H9 (cell line): ENCODE measurements around the gene PSMC1. TPM values are rescaled to one million over a fixed set of nuclear protein-coding genes. Genes with fewer than 3 reads are reported as not detected.

ENCODE experiments used
- DNase-seq: peaks from one replicate; pipeline ENCODE4 v3.0.0-alpha.2; 2017
- H2AFZ ChIP-seq: one replicate; pipeline ENCODE4 v1.6.1; 2013; ENCODE audit warnings: mild to moderate bottlenecking, low read length, control low read depth, moderate library complexity
- H2AK5ac ChIP-seq: 2 replicates; pipeline ENCODE4 v1.6.1; 2013; ENCODE audit warnings: low read length, control low read depth, mixed read lengths; ENCODE audit not compliant: insufficient read length
- H2BK120ac ChIP-seq: one replicate; pipeline ENCODE4 v1.6.1; 2013; ENCODE audit warnings: low read depth, mild to moderate bottlenecking, low read length, control low read depth, inconsistent platforms; ENCODE audit not compliant: poor library complexity, severe bottlenecking
- H2BK12ac ChIP-seq: 2 replicates; pipeline ENCODE4 v1.6.1; 2013; ENCODE audit warnings: low read length, control low read depth, mixed read lengths, low read depth; ENCODE audit not compliant: insufficient read length
- H2BK15ac ChIP-seq: 2 replicates; pipeline ENCODE4 v1.6.1; 2013; ENCODE audit warnings: low read depth, low read length, control low read depth
- H2BK20ac ChIP-seq: one replicate; pipeline ENCODE4 v1.6.1; 2013; ENCODE audit warnings: low read depth, mild to moderate bottlenecking, low read length, control low read depth, inconsistent platforms; ENCODE audit not compliant: poor library complexity, severe bottlenecking
- H2BK5ac ChIP-seq: 2 replicates; pipeline ENCODE4 v1.6.1; 2013; ENCODE audit warnings: low read length, control low read depth, mixed read lengths; ENCODE audit not compliant: insufficient read length
- H3K14ac ChIP-seq: 2 replicates; pipeline ENCODE4 v1.6.1; 2013; ENCODE audit warnings: low read length, control low read depth; ENCODE audit not compliant: insufficient read depth
- H3K18ac ChIP-seq: 2 replicates; pipeline ENCODE4 v1.6.1; 2013; ENCODE audit warnings: low read depth, mild to moderate bottlenecking, mixed read lengths, low read length, control low read depth; ENCODE audit not compliant: insufficient read length
- H3K23ac ChIP-seq: 2 replicates; pipeline ENCODE4 v1.6.1; 2013; ENCODE audit warnings: low read length, control low read depth, mixed read lengths, low read depth; ENCODE audit not compliant: insufficient read length
- H3K23me2 ChIP-seq: 2 replicates; pipeline ENCODE4 v1.6.1; 2013; ENCODE audit warnings: low read depth, mild to moderate bottlenecking, mixed read lengths, low read length, control low read depth; ENCODE audit not compliant: insufficient read length, poor library complexity, severe bottlenecking
- H3K27ac ChIP-seq: 2 replicates; pipeline ENCODE4 v1.5.1; 2013; ENCODE audit warnings: low read length, control low read depth, mixed read lengths, low read depth; ENCODE audit not compliant: insufficient read length
- H3K27me3 ChIP-seq: 2 replicates; pipeline ENCODE4 v1.6.1; 2013; ENCODE audit warnings: low read length, control low read depth, inconsistent platforms; ENCODE audit not compliant: insufficient read depth
- H3K4ac ChIP-seq: 2 replicates; pipeline ENCODE4 v1.6.1; 2013; ENCODE audit warnings: low read depth, mild to moderate bottlenecking, control low read depth, inconsistent platforms, low read length, moderate library complexity
- H3K4me1 ChIP-seq: 2 replicates; pipeline ENCODE4 v1.6.1; 2013; ENCODE audit warnings: low read length, control low read depth, inconsistent platforms; ENCODE audit not compliant: insufficient read depth
- H3K4me2 ChIP-seq: 2 replicates; pipeline ENCODE4 v1.6.1; 2013; ENCODE audit warnings: low read length, control low read depth, mixed read lengths; ENCODE audit not compliant: insufficient read length, insufficient read depth
- H3K56ac ChIP-seq: 2 replicates; pipeline ENCODE4 v1.6.1; 2013; ENCODE audit warnings: low read depth, mild to moderate bottlenecking, mixed read lengths, low read length, control low read depth; ENCODE audit not compliant: insufficient read length
- H3K79me1 ChIP-seq: 2 replicates; pipeline ENCODE4 v1.6.1; 2013; ENCODE audit warnings: low read depth, mild to moderate bottlenecking, moderate library complexity, low read length, control low read depth, inconsistent platforms; ENCODE audit not compliant: insufficient read depth, poor library complexity, severe bottlenecking
- H3K79me2 ChIP-seq: 2 replicates; pipeline ENCODE4 v1.6.1; 2013; ENCODE audit warnings: low read length, control low read depth, inconsistent platforms; ENCODE audit not compliant: insufficient read depth
- H3K9ac ChIP-seq: 2 replicates; pipeline ENCODE4 v1.6.1; 2013; ENCODE audit warnings: low read length, control low read depth, mixed read lengths; ENCODE audit not compliant: insufficient read length; ENCODE audit errors: extremely low read depth
- H3K9me3 ChIP-seq: one replicate; pipeline ENCODE4 v1.6.1; 2013; ENCODE audit warnings: low read depth, low read length, inconsistent platforms; ENCODE audit not compliant: control insufficient read depth
- H3T11ph ChIP-seq: one replicate; pipeline ENCODE4 v1.6.1; 2013; ENCODE audit warnings: mild to moderate bottlenecking, low read length, control low read depth, inconsistent platforms
- H4K20me1 ChIP-seq: one replicate; pipeline ENCODE4 v1.6.1; 2013; ENCODE audit not compliant: control insufficient read depth, insufficient read length, insufficient read depth
- H4K5ac ChIP-seq: 2 replicates; pipeline ENCODE4 v1.6.1; 2013; ENCODE audit warnings: low read depth, mild to moderate bottlenecking, mixed read lengths, low read length, control low read depth; ENCODE audit not compliant: insufficient read length
- H4K8ac ChIP-seq: replicated peaks from 2 replicates; pipeline ENCODE4 v1.6.1; 2013; ENCODE audit warnings: low read length, control low read depth, mixed read lengths, low read depth; ENCODE audit not compliant: insufficient read length
- H4K91ac ChIP-seq: 2 replicates; pipeline ENCODE4 v1.6.1; 2013; ENCODE audit warnings: low read depth, mild to moderate bottlenecking, moderate library complexity, mixed read lengths, low read length, control low read depth; ENCODE audit not compliant: insufficient read length
- H3K27ac Mint-ChIP-seq, 3 experiments: 2 replicates in 2 of 3; 3 replicates in 1 of 3; pipeline ENCODE4 v1.8.0; 2020 to 2021; ENCODE audit warnings: mixed read lengths in 3 of 3, mild to moderate bottlenecking in 1 of 3, moderate library complexity in 1 of 3
- H3K27me3 Mint-ChIP-seq: 2 replicates; pipeline ENCODE4 v1.8.0; 2021; ENCODE audit warnings: low read depth, mild to moderate bottlenecking, moderate library complexity, mixed read lengths
- H3K36me3 Mint-ChIP-seq, 3 experiments: 2 replicates in 2 of 3; 3 replicates in 1 of 3; pipeline ENCODE4 v1.8.0; 2020 to 2021; ENCODE audit warnings: low read depth in 3 of 3, mixed read lengths in 3 of 3; ENCODE audit not compliant: insufficient read depth in 1 of 3
- H3K4me1 Mint-ChIP-seq, 2 experiments: 2 replicates each; pipeline ENCODE4 v1.8.0; 2020; ENCODE audit warnings: mixed read lengths in 2 of 2
- H3K4me3 Mint-ChIP-seq, 2 experiments: 2 replicates in 1 of 2; 3 replicates in 1 of 2; pipeline ENCODE4 v1.8.0; 2020 to 2021; ENCODE audit warnings: mild to moderate bottlenecking in 2 of 2, mixed read lengths in 2 of 2, moderate library complexity in 1 of 2
- H3K9me3 Mint-ChIP-seq, 2 experiments: 2 replicates in 1 of 2; 3 replicates in 1 of 2; pipeline ENCODE4 v1.8.0; 2020; ENCODE audit warnings: mild to moderate bottlenecking in 2 of 2, mixed read lengths in 2 of 2, moderate library complexity in 1 of 2
- WGBS: extraction: QIAGEN DNeasy Blood & Tissue Kit; methylation state at CpG from one replicate; pipeline ENCODE4 v1.1.7; 2013; ENCODE audit warnings: missing lambda C conversion rate, low lambda C conversion rate, mixed read lengths; ENCODE audit not compliant: insufficient read length; ENCODE audit errors: extremely low coverage; 5-methylcytosine and 5-hydroxymethylcytosine counted together
- total RNA-seq: library from RNA; stranded (reverse); gene quantifications from 2 replicates; pipeline ENCODE4 v1.2.1, GENCODE V29; 2021
- TF ChIP-seq, protein P1 (sequence below): fragments of 200-600 bp; sonication (generic); conservative IDR thresholded peaks from 3 replicates; pipeline ENCODE4 v1.8.0; 2021; ENCODE audit warnings: antibody characterized with exemption, mild to moderate bottlenecking

The PSMC1 gene
- total RNA-seq, 1 experiment from 2014 or later, result 113 TPM

DNA sequence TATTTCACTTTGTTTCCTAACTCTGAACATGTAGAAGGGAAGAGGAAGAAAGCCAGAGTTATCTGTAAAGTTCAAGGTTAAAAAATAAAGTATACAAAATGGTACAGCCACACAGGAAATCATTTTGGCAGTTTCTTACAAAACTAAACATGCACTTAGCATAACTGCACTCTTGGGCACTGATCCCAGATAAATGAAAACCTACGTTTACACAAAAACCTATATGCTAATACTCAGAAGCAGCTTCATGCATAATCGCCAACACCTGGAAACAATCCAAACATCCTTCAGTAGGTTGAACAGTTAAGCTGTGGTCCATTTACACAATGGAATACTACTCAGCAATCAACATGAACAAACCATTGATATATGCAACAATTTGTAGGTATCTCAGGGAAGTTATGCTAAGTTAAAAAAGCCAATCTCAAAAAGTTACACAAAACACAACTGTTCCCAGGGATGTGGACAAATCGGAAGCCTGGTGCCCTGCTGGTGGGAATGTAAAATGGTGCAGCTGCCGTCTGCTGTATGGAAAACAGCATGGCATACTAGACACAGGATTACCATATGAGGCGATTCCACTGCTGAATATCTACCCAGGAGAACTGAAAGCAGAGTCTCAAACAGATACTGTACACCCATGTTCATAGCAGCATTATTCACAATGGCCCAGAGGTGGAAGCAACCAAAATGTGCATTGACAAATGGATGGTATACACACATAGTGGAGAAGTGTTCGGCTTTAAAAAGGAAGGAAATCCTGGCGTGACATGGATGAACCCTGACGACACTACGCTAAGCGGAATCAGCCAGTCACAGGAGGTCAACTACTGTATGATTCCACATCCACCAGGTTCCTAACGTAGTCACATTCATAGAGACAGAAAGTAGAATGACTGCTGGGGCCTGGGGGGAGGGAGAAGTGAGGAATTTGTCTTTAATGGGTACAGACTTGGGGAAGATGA lies 37.7 kb downstream of the PSMC1 start:
- Histone ChIP-seq H2BK120ac (no peak overlapping the region), H3K14ac (no peak overlapping the region), H2BK5ac (no peak overlapping the region), H2AFZ (no peak overlapping the region), H4K20me1 (no peaks in the 10 kb centered on the region), H2BK15ac (no peak overlapping the region), H3K79me1 (no peaks in the 10 kb centered on the region), H3T11ph (no peak overlapping the region), H3K56ac (no peak overlapping the region), H3K79me2 (no peaks in the 10 kb centered on the region), H4K91ac (no peak overlapping the region), H4K5ac (no peak overlapping the region), H2AK5ac (no peak overlapping the region), H3K23me2 (no peaks in the 10 kb centered on the region), H3K4ac (no peak overlapping the region), H3K27ac (no peak overlapping the region), H2BK12ac (no peak overlapping the region), H3K18ac (no peak overlapping the region), H3K9ac (no peak overlapping the region), H3K27me3 (no peaks in the 10 kb centered on the region), H3K4me2 (no peak overlapping the region), H3K4me1 (no peaks in the 10 kb centered on the region), H3K9me3 (no peaks in the 10 kb centered on the region), H2BK20ac (no peak overlapping the region), H3K23ac (no peak overlapping the region), H4K8ac (no peak overlapping the region)
- TF ChIP-seq, protein P1, sequence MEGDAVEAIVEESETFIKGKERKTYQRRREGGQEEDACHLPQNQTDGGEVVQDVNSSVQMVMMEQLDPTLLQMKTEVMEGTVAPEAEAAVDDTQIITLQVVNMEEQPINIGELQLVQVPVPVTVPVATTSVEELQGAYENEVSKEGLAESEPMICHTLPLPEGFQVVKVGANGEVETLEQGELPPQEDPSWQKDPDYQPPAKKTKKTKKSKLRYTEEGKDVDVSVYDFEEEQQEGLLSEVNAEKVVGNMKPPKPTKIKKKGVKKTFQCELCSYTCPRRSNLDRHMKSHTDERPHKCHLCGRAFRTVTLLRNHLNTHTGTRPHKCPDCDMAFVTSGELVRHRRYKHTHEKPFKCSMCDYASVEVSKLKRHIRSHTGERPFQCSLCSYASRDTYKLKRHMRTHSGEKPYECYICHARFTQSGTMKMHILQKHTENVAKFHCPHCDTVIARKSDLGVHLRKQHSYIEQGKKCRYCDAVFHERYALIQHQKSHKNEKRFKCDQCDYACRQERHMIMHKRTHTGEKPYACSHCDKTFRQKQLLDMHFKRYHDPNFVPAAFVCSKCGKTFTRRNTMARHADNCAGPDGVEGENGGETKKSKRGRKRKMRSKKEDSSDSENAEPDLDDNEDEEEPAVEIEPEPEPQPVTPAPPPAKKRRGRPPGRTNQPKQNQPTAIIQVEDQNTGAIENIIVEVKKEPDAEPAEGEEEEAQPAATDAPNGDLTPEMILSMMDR, result no peak
- no peak overlapping the region for H3K27ac Mint-ChIP-seq
- no peaks in the 10 kb centered on the region for H3K27me3 Mint-ChIP-seq
- H3K9me3 Mint-ChIP-seq, result no peaks in the 10 kb centered on the region
- no CpG with 5 or more reads among the region's 11 CpGs for WGBS
- H3K4me1 Mint-ChIP-seq, result peaks cover 18 to 26% of the 10 kb centered on the region in 2 experiments
- no peak overlapping the region for H3K4me3 Mint-ChIP-seq
- peaks cover 1 to 65% (median 37%) of the 10 kb centered on the region in 3 experiments; a peak in 6 of 7 replicates for H3K36me3 Mint-ChIP-seq
- no peak for DNase-seq
